GM19035 (cell line): ENCODE measurements around the gene CDKL1.

ENCODE experiments used
- ATAC-seq: cut with Tn5 transposase; IDR thresholded peaks from one replicate; pipeline ENCODE4 v1.9.1; 2021; ENCODE audit not compliant: unreplicated experiment

The CDKL1 gene

GRCh38 chr14:50396631-50397389 lies at the start of gene CDKL1:
Gene CDKL1, minus strand, starts transcription at chr14:50396881. Its CDS starts 1,013 bp downstream, at chr14:50395868.
- peak; percentile 61 for ATAC-seq

- no peak for ATAC-seq
Measured at GRCh38 chr14:50434528-50434927, 37.8 kb upstream of the CDKL1 start.

GRCh38 chr14:50432131-50432530 lies 35.5 kb upstream of the CDKL1 start:
- ATAC-seq, result no peak

- no peak for ATAC-seq
Measured at GRCh38 chr14:50425816-50426215, 29.1 kb upstream of the CDKL1 start.

GRCh38 chr14:50425105-50425504 lies 28.4 kb upstream of the CDKL1 start:
- ATAC-seq, result no peak

GRCh38 chr14:50423529-50423928 lies 26.8 kb upstream of the CDKL1 start:
- ATAC-seq, result no peak

GRCh38 chr14:50421499-50421898 lies 24.8 kb upstream of the CDKL1 start:
- no peak for ATAC-seq

- no peak for ATAC-seq
Measured at GRCh38 chr14:50417853-50418252, 21.2 kb upstream of the CDKL1 start.

GRCh38 chr14:50410921-50411320 lies 14.2 kb upstream of the CDKL1 start:
- ATAC-seq, result no peak

GRCh38 chr14:50410071-50410470 lies 13.4 kb upstream of the CDKL1 start:
- ATAC-seq, result no peak

- no peak for ATAC-seq
Measured at GRCh38 chr14:50407111-50407812, 10.6 kb upstream of the CDKL1 start.

- ATAC-seq, result no peak
Measured at GRCh38 chr14:50403419-50403818, 6.7 kb upstream of the CDKL1 start.

GRCh38 chr14:50402965-50403364 lies 6.3 kb upstream of the CDKL1 start:
- ATAC-seq, result no peak

GRCh38 chr14:50400461-50400860 lies 3.8 kb upstream of the CDKL1 start:
- ATAC-seq, result no peak

- ATAC-seq, result no peak
Measured at GRCh38 chr14:50399251-50400032, 2.8 kb upstream of the CDKL1 start.

- no peak for ATAC-seq
Measured at GRCh38 chr14:50398189-50398580, 1.5 kb upstream of the CDKL1 start.

- ATAC-seq, result no peak
Measured at GRCh38 chr14:50397390-50398188, 908 bp upstream of the CDKL1 start.

GRCh38 chr14:50395448-50395847 lies 1.2 kb downstream of the CDKL1 start:
- ATAC-seq, result no peak

- ATAC-seq, result no peak
Measured at GRCh38 chr14:50394713-50395112, 2.0 kb downstream of the CDKL1 start.

GRCh38 chr14:50389668-50390441 lies 6.8 kb downstream of the CDKL1 start:
- ATAC-seq, result no peak
